Large intestine (tissue), 3 donors: Measurements from ENCODE around the gene KCNMB3. TPM values are rescaled to one million over a fixed set of nuclear protein-coding genes. Genes with fewer than 3 reads are reported as not detected.
"Not testable (repeated sequence)": the region's sequence is repeated elsewhere in the genome, so short reads cannot be mapped to it uniquely, and the experiment has no call there.

Experiments
- DNase-seq, 2 donors: peaks; one replicate each; pipeline versions ENCODE4 v3.0.0 to v3.0.0-alpha.2; 2013
- H3K27ac ChIP-seq: one replicate; pipeline ENCODE4 v1.5.1; 2013; ENCODE audit warnings: low read length
- H3K27me3 ChIP-seq: 2 replicates; pipeline ENCODE4 v1.6.1; 2013; ENCODE audit warnings: low read length; ENCODE audit not compliant: control insufficient read depth, insufficient read depth
- H3K36me3 ChIP-seq: 2 replicates; pipeline ENCODE4 v1.6.1; 2013; ENCODE audit warnings: low read length; ENCODE audit not compliant: control insufficient read depth, insufficient read depth
- H3K4me1 ChIP-seq: one replicate; pipeline ENCODE4 v1.6.1; 2013; ENCODE audit warnings: low read length; ENCODE audit not compliant: control insufficient read depth, insufficient read depth
- H3K4me3 ChIP-seq: one replicate; pipeline ENCODE4 v1.5.1; 2013; ENCODE audit warnings: low read length
- H3K9me3 ChIP-seq: one replicate; pipeline ENCODE4 v1.6.1; 2013; ENCODE audit warnings: mild to moderate bottlenecking, low read depth, low read length, moderate library complexity; ENCODE audit not compliant: control insufficient read depth
- WGBS: methylation state at CpG from one replicate; pipeline ENCODE4 v1.1.5; 2013; ENCODE audit warnings: low lambda C conversion rate; ENCODE audit not compliant: insufficient coverage; 5-methylcytosine and 5-hydroxymethylcytosine counted together
- polyA plus RNA-seq: library from polyadenylated mRNA; unstranded; fragments of 120-200 nt; gene quantifications from one replicate; pipeline ENCODE4 v1.2.1, GENCODE V29; 2013

Gene KCNMB3
- polyA plus RNA-seq, 1 donor: 5.0 TPM

DNA sequence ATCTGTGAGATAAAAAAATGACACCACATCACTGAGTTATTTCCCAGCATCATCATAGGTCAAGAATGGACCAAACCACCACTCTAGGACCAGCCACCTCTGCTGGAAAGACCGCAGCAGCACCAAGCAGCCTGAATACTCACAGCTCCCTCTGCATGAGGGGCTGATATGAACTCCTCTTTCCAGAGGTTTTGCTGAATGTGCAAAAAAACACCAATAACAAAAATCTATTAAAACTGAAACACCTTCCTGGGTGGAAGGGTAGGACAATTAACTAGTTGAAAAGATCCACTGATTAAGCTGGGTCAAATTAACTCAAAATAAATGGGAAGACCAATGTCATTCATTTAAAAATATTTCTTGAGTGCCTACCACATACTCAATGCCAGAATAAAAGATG, 28.9 kb upstream of the KCNMB3 start:
- no peak overlapping the region for H3K27ac ChIP-seq
- H3K9me3 ChIP-seq: no peaks in the 10 kb centered on the region

GRCh38 chr3:179278932-179279693, 28.2 kb upstream of the KCNMB3 start:
- Histone ChIP-seq H3K4me1 (no peaks in the 10 kb centered on the region), H3K27ac (no peak overlapping the region), H3K4me3 (no peak overlapping the region), H3K27me3 (no peaks in the 10 kb centered on the region), H3K36me3 (no peaks in the 10 kb centered on the region), H3K9me3 (no peaks in the 10 kb centered on the region)
- 50% methylated on average over 1 of the region's 4 CpGs for WGBS
- no peak for DNase-seq

More for the DNA sequence above, 28.9 kb upstream of the KCNMB3 start:
- H3K36me3 ChIP-seq: no peaks in the 10 kb centered on the region
- H3K27me3 ChIP-seq: no peaks in the 10 kb centered on the region
- no peaks in the 10 kb centered on the region for H3K4me1 ChIP-seq
- DNase-seq: no peak
- WGBS: no CpG with 5 or more reads among the region's 1 CpG
- H3K4me3 ChIP-seq: no peak overlapping the region

DNA sequence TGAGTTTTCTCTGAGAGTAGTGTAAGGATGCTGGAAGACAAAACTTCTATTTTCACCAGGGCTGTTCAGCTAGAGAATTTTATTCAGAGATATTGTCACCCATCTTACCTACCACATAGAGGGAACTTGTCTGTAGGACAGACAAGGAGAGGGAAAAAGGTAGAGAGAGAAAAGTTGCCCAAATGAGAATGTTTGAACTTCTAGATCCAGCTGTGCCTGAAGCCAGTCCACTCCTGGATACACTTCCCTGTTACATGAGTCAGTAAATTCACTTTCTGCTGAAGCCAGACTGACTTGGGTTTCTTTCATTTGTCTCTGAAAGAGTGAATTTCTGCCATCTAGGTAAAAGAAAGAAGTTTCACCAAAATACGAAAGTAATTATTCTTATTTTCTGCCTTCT, 27.2 kb upstream of the KCNMB3 start:
- H3K36me3 ChIP-seq: no peaks in the 10 kb centered on the region
- no peak overlapping the region for H3K4me3 ChIP-seq
- H3K27ac ChIP-seq: no peak overlapping the region
- no peaks in the 10 kb centered on the region for H3K4me1 ChIP-seq
- H3K27me3 ChIP-seq: no peaks in the 10 kb centered on the region
- DNase-seq: no peak
- WGBS: 100% methylated on average over 1 of the region's 1 CpG
- no peaks in the 10 kb centered on the region for H3K9me3 ChIP-seq

- Histone ChIP-seq H3K27ac (no peak overlapping the region), H3K4me3 (no peak overlapping the region), H3K4me1 (no peaks in the 10 kb centered on the region), H3K9me3 (no peaks in the 10 kb centered on the region), H3K36me3 (no peaks in the 10 kb centered on the region), H3K27me3 (no peaks in the 10 kb centered on the region)
- no peak for DNase-seq
- 86% methylated on average over 1 of the region's 3 CpGs for WGBS
Observed at GRCh38 chr3:179276743-179277142, 25.8 kb upstream of the KCNMB3 start.

- Histone ChIP-seq H3K9me3 (no peaks in the 10 kb centered on the region), H3K27ac (no peak overlapping the region), H3K4me3 (no peak overlapping the region), H3K4me1 (no peaks in the 10 kb centered on the region), H3K36me3 (no peaks in the 10 kb centered on the region), H3K27me3 (no peaks in the 10 kb centered on the region)
- no peak for DNase-seq
- 100% methylated on average over 1 of the region's 3 CpGs for WGBS
Observed at GRCh38 chr3:179276001-179276400, 25.1 kb upstream of the KCNMB3 start.

DNA sequence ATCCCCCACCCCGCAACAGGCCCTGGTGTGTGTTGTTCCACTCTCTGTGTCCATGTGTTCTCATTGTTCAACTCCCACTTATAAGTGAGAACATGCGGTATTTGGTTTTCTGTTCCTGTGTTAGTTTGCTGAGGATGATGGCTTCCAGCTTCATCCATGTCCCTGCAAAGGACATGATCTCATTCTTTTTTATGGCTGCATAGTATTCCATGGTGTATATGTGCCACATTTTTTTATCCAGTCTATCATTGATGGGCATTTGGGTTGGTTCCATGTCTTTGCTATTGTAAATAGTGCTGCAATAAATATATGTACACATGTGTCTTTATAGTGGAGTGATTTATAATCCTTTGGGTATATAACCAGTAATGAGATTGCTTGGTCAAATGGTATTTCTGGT, 23.5 kb upstream of the KCNMB3 start:
- H3K9me3 ChIP-seq, H3K27ac ChIP-seq, H3K27me3 ChIP-seq, H3K4me3 ChIP-seq, H3K36me3 ChIP-seq, H3K4me1 ChIP-seq, DNase-seq: not testable (repeated sequence)
- no CpG with 5 or more reads among the region's 2 CpGs for WGBS

GRCh38 chr3:179272385-179272784, 21.5 kb upstream of the KCNMB3 start:
- no peak for DNase-seq
- Histone ChIP-seq H3K27ac (no peak overlapping the region), H3K4me1 (no peaks in the 10 kb centered on the region), H3K9me3 (no peaks in the 10 kb centered on the region), H3K27me3 (no peaks in the 10 kb centered on the region), H3K36me3 (no peaks in the 10 kb centered on the region), H3K4me3 (no peak overlapping the region)
- no CpG with 5 or more reads among the region's 3 CpGs for WGBS

DNA sequence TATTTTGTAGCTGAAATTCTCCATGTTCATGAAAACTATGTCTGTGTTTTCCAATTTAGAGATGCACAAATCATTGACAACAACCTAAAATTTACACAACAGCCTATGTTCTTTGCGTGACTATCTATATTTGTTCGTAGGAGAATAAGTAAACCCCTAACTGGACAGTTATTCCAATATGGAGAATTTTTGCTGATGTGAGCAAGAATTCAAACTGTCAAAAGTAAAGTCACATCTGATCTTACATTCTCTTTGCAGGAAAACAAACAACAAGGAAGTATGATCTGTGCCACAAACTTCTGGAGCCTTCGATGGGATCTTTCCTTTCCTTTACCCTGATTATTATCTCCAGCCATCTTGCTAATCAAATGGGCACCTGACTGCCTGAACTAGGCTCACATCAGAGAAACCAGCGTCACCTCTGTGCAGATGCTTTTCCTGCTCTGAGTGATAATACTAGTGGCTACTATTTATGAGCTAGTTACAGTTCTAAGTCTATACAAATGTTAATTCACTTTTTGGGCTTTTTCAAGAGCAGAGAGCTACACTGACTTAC, 18.3 kb upstream of the KCNMB3 start:
- H3K36me3 ChIP-seq: no peaks in the 10 kb centered on the region
- no peaks in the 10 kb centered on the region for H3K9me3 ChIP-seq
- no CpG with 5 or more reads among the region's 4 CpGs for WGBS
- H3K27ac ChIP-seq: no peak overlapping the region
- DNase-seq: no peak
- H3K4me3 ChIP-seq: no peak overlapping the region
- peaks cover 5% of the 10 kb centered on the region for H3K27me3 ChIP-seq
- H3K4me1 ChIP-seq: no peaks in the 10 kb centered on the region

GRCh38 chr3:179268400-179269051, 17.6 kb upstream of the KCNMB3 start:
- peaks cover 5% of the 10 kb centered on the region for H3K27me3 ChIP-seq
- no peak overlapping the region for H3K27ac ChIP-seq
- DNase-seq: no peak
- H3K4me1 ChIP-seq: no peaks in the 10 kb centered on the region
- no peak overlapping the region for H3K4me3 ChIP-seq
- no peaks in the 10 kb centered on the region for H3K9me3 ChIP-seq
- H3K36me3 ChIP-seq: no peaks in the 10 kb centered on the region
- WGBS: 0% methylated on average over 1 of the region's 4 CpGs

GRCh38 chr3:179266701-179267211, 15.8 kb upstream of the KCNMB3 start:
- DNase-seq: no peak
- no peaks in the 10 kb centered on the region for H3K36me3 ChIP-seq
- 100% methylated on average over 1 of the region's 21 CpGs for WGBS
- H3K27me3 ChIP-seq: peaks cover 5% of the 10 kb centered on the region
- H3K4me3 ChIP-seq: no peak overlapping the region
- H3K9me3 ChIP-seq: peaks cover 8% of the 10 kb centered on the region
- H3K4me1 ChIP-seq: no peaks in the 10 kb centered on the region
- H3K27ac ChIP-seq: no peak overlapping the region
